BJ (cell line): ENCODE data around the gene TSPAN18. TPM values are rescaled to one million over a fixed set of nuclear protein-coding genes. Genes with fewer than 3 reads are reported as not detected.

Experiments
- CTCF ChIA-PET: fragments of 350-600 bp; formaldehyde crosslinking; extraction: SDS; loops from one replicate; lab custom pipeline; 2021; ENCODE audit warnings: antibody characterized with exemption, inconsistent platforms; lab: Yijun Ruan, JAX
- POLR2A ChIA-PET: fragments of 300-600 bp; sonication (Branson Sonifier 250); formaldehyde crosslinking; extraction: SDS; loops from one replicate; lab custom pipeline; 2021; ENCODE audit warnings: antibody characterized with exemption; lab: Charles Lee
- DNase-seq: peaks from one replicate; pipeline ENCODE4 v3.0.0-alpha.2; 2011; ENCODE audit warnings: low read depth
- H3K27me3 ChIP-seq: 2 replicates; pipeline ENCODE4 v1.6.0; 2011; ENCODE audit warnings: low read length; ENCODE audit not compliant: control insufficient read depth, insufficient read depth
- H3K36me3 ChIP-seq: 2 replicates; pipeline ENCODE4 v1.5.1; 2011; ENCODE audit warnings: low read length; ENCODE audit not compliant: control insufficient read depth, insufficient read depth
- H3K4me3 ChIP-seq: 2 replicates; pipeline ENCODE4 v1.5.1; 2011; ENCODE audit warnings: low read depth, mild to moderate bottlenecking, control low read depth, low read length
- CTCF ChIP-seq: IDR thresholded peaks from 2 replicates; pipeline ENCODE4 v1.5.1; 2011; ENCODE audit warnings: low read depth, mild to moderate bottlenecking, control low read depth, inconsistent platforms, low read length, moderate library complexity; ENCODE audit not compliant: insufficient read depth
- polyA plus RNA-seq: library from polyadenylated mRNA; depleted of rRNA; stranded (reverse); fragments of >200 nt; gene quantifications from 2 replicates; pipeline ENCODE4 v1.2.3, GENCODE V29; 2011

TSPAN18 gene
- polyA plus RNA-seq, 1 experiment, result 0.55 TPM

- Histone ChIP-seq H3K27me3 (no peaks in the 10 kb centered on the region), H3K4me3 (no peak overlapping the region), H3K36me3 (peaks cover 9% of the 10 kb centered on the region)
- CTCF ChIA-PET, result interaction anchor here (24.5 kb wide), 1 partner anchor 157 kb away, joined by 1245 read pairs; no protein-coding TSS in a partner anchor
- DNase-seq, result no peak
- TF ChIP-seq CTCF, result no peak
- POLR2A ChIA-PET, result no interaction called here
Measured at GRCh38 chr11:44943696-44944095, 216.9 kb downstream of the TSPAN18 start.

- Histone ChIP-seq H3K27me3 (no peaks in the 10 kb centered on the region), H3K4me3 (no peak overlapping the region), H3K36me3 (peaks cover 9% of the 10 kb centered on the region)
- CTCF ChIA-PET, result interaction anchor here (5.0 to 24.5 kb wide), 2 partner anchors 7 to 157 kb away, joined by 48 to 1245 read pairs; no protein-coding TSS in a partner anchor
- TF ChIP-seq CTCF, result no peak
- POLR2A ChIA-PET, result no interaction called here
- no peak for DNase-seq
Measured at GRCh38 chr11:44944181-44944852, 217.6 kb downstream of the TSPAN18 start.

- no peak overlapping the region for H3K4me3 ChIP-seq
- H3K27me3 ChIP-seq, result no peaks in the 10 kb centered on the region
- H3K36me3 ChIP-seq, result peaks cover 9% of the 10 kb centered on the region
- ChIA-PET CTCF (interaction anchor here (5.0 to 24.5 kb wide), 2 partner anchors 8 to 156 kb away, joined by 48 to 1245 read pairs; no protein-coding TSS in a partner anchor), POLR2A (no interaction called here)
- no peak for TF ChIP-seq CTCF
- DNase-seq, result no peak
Measured at GRCh38 chr11:44944853-44945235, 218.1 kb downstream of the TSPAN18 start.

- no peaks in the 10 kb centered on the region for H3K27me3 ChIP-seq
- DNase-seq, result no peak
- TF ChIP-seq CTCF, result no peak
- CTCF ChIA-PET, result interaction anchor here (3.6 to 24.5 kb wide), 3 partner anchors 8 to 155 kb away, joined by 22 to 1245 read pairs (median 48); no protein-coding TSS in a partner anchor
- peaks cover 9% of the 10 kb centered on the region for H3K36me3 ChIP-seq
- H3K4me3 ChIP-seq, result no peak overlapping the region
- POLR2A ChIA-PET, result no interaction called here
Measured at GRCh38 chr11:44945666-44946065, 218.9 kb downstream of the TSPAN18 start.

GRCh38 chr11:44946263-44946662, 219.5 kb downstream of the TSPAN18 start:
- Histone ChIP-seq H3K4me3 (no peak overlapping the region), H3K36me3 (peaks cover 8% of the 10 kb centered on the region), H3K27me3 (no peaks in the 10 kb centered on the region)
- ChIA-PET CTCF (interaction anchor here (3.6 to 24.5 kb wide), 3 partner anchors 9 to 155 kb away, joined by 22 to 1245 read pairs (median 48); no protein-coding TSS in a partner anchor), POLR2A (no interaction called here)
- no peak for DNase-seq
- no peak for TF ChIP-seq CTCF
